Stimulated activated CD4-positive, alpha-beta T cell treated with anti-CD3 and anti-CD28 coated beads, Interleukin-15, amount 100 ng/mL, for 1 hour (primary cell): ENCODE data around the gene ZNRF2.
"Not testable (repeated sequence)": the region's sequence is repeated elsewhere in the genome, so short reads cannot be mapped to it uniquely, and the experiment has no call there.

ENCODE experiments used
- DNase-seq, 2 donors: peaks; one replicate each; pipeline ENCODE4 v3.0.0-alpha.2; 2020; ENCODE audit warnings: low read depth in 1 of 2, low spot score in 1 of 2

Gene ZNRF2

GRCh38 chr7:30287625-30288024 is 3.2 kb downstream of the ZNRF2 start:
- DNase-seq = not testable (repeated sequence)

DNA sequence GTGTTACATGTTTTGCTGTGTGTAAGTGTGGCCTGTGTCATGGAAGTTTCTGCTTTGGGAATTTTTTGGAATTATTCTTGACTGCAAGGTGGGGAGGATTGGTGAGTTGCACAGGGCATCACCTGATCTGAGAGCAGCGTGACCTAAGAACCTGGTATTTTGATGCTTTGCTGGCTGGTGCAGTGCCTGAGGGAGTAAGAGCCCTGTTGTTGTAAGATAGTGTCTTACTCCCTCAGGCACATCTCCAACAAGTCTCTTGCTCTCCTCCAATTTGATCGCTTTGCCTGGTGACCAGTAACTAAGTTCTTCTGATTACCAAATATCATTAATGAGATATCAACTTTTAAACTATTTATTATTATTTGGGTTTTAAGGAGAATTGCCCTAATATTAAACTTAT is 5.2 kb downstream of the ZNRF2 start:
- not testable (repeated sequence) for DNase-seq

- DNase-seq = not testable (repeated sequence)
Observed at GRCh38 chr7:30290317-30290716, 5.9 kb downstream of the ZNRF2 start.

DNA sequence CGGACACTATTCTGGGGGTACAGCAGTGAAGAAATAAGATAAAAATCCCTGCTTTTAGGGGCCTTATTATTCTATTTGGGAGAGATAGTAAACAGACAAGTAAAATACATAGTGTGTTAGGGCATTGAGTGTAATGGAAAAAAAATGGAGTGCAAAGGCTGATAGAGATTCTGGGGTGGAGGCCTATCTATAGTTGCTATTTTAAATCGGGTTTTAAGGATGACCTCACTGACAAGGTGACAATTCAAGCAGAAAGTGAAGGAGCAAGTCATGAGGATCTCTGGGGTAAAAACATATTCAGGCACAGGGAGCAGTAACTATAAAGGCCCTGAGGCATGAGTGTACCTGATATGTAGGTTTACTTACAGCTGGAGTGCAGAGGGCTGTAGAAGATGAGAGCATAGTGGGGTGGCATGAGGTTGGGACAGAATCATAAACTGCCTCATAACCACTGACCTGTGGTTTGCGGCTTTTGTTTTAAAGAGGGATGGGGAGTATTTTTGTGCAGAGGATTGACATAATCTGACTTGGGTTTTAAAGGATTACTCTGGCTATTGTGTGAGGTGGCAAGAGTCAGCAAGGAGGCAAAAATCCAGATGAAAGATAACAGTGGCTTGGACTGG is 8.1 kb downstream of the ZNRF2 start:
- not testable (repeated sequence) for DNase-seq

- not testable (repeated sequence) for DNase-seq
Observed at GRCh38 chr7:30296304-30296703, 11.9 kb downstream of the ZNRF2 start.

DNA sequence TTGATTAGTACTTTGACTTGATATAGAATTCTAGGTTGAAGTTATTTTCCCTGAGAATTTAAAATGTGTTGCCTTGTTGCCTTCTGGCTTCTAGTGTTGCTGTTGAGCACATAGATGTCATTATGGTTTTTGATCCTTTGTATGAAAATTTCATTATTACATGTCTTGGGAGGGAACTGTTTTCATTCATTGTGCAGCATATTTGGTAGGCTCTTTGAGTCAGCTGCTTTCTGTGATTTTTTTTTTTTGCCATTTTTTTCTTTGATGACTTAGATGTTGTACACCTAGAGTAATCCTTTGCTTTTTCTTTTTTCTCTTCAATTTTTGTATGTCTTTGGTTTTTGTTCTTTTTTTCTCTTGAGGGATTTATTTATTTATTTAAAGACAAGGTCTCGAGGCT is 13.1 kb downstream of the ZNRF2 start:
- DNase-seq = not testable (repeated sequence)

GRCh38 chr7:30298409-30298808 is 14.0 kb downstream of the ZNRF2 start:
- DNase-seq = not testable (repeated sequence)

DNA sequence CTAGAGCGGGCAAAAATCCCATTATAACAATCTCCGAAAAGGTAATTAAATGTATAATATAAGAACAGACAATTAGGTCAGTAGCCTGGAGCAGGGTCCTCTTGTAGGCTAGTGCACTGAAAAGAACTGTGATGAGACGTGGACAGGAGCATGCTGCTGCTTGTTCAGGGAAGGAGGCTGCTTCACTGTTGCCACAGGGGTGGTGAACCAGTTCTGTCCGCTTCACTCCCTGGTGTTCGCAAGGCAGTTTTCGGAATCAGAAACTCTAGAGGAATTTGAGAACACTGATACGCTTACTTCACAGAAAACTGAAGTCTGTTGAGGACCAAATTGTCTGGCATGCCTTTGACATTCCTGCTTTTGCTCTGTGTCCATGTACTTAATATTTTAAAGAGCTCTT is 17.4 kb downstream of the ZNRF2 start:
- DNase-seq = no peak

DNA sequence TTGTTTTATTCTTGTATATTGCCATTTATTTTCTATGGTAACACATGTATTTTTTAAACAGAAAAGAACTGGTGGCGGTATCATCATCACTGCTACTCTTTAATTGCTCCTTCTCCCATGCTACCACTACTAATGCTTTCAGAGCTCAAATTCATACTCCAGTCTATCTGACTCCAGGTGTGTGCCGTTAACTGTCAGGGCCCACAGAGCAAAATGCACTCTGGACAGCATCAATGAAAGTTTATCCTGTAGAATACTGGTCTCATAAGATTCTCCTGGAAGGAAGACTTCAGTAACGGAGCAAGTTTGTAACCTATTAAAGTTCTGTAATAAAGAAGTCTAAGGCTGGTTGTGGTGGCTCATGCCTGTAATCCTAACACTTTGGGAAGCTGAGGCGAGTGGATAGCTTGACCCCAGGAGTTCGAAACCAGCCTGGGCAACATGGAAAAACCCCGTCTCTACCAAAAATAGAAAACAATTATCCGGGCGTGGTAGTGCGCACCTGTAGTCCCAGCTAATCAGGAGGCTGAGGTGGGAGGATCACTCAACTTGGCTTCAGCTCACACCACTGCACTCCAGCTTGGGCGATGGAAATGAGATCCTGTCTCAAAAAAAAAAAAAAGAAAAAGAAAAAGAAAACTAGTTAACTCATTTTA is 18.4 kb downstream of the ZNRF2 start:
- no peak for DNase-seq

DNA sequence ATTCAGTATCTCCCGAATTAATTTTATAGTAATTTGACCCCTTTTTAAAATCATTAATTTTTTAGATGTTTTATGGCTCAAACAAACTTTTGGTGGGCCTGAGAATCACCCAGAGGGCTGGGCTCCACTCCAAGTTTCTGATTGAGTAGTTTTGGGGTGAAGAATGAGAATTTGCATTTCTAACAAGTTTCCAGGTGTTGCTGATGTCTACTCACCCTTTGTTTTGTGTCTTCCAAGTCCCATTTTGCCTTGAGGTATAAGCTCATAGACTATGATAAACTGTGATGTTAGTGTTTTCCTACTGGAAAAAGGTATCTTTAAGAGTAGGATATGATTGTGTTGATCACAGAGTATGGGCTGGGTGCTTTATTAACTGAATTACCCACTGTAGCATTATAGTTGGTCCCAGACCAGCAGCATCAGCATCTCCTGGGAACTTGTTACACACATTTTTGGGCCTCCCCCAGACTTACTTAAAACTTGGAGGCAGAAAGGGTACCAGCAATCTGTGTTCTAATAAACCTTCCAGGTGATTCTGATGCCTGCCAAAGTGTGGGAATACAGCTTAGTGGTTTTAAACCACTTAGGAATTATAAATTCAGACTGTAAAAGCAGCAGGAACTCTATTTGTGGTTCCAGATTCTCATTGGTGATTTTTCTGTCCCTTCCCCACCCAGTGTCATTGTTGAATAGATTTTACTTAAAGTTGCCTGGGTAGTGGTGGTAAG is 19.1 kb downstream of the ZNRF2 start:
- DNase-seq = no peak

DNA sequence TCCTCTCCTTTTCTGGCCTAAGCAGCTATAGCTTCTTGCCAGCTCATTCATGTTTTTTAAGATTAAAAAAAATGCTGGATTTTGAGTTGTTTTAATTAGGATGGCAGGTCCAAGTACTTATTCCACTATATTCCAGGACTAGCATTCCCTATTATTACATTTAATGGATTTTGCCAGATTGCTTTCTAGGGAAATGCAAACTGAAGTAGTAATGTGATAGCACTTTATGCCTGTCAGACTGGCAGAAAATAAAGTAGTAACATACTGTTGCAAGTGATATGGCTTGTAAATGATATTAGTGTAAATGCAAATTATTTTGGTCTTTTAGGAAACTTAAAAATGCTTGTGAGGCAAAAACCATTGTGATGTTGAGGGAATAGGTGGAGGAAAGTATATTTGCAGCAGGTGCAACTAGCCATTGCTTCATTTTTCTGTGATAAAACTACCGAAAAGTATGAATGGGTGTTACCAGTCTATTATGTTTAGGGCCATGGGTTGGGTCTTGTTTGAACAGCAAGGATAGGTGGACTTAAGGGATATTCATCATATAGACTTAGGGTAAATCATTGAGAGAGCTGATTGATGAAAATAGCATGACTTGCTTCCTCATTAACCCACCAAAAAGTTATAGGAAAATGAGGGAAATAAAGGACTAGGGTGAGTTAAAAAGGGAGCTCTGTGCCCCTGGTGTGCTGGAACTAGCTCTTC is 19.9 kb downstream of the ZNRF2 start:
- no peak for DNase-seq

DNA sequence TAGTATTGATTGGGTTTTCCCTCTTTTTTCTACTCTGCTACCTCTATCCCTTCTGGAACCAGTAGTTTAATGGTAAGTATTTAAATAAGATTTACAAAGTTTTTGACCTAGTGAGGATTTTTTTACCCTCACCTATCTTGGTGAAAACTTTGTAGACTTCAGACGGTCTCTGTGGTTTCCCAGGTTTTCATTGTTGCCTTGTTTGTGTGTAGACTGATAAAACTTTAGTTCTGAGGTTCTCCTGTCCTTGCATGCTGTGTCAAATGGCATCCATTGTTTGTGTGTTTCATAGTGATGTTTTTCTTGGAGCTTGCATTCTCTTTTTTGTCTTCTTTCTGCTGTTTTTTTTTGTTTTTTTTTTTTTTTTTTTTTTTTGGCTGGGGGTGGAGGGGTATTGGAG is 22.6 kb downstream of the ZNRF2 start:
- no peak for DNase-seq

DNA sequence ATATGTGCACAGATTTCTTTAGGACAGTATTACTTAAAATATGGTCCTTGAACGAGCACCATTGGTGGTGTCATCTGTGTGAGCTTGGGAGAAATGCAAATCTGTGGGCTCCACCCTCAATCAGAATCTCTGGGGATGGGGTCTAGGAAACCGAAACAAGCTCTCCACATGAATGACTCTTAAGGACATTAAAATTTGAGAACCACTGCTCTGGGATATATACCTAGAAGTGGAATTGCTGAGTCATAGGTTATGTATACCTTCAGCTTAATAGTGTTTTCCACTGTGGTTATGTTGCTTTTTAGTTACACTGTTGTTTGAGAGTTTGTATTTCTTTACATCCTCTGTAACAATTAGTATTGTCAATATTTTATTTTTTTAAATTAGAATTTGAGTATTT is 24.0 kb downstream of the ZNRF2 start:
- DNase-seq = no peak

- no peak for DNase-seq
Observed at GRCh38 chr7:30309302-30309701, 24.9 kb downstream of the ZNRF2 start.

DNA sequence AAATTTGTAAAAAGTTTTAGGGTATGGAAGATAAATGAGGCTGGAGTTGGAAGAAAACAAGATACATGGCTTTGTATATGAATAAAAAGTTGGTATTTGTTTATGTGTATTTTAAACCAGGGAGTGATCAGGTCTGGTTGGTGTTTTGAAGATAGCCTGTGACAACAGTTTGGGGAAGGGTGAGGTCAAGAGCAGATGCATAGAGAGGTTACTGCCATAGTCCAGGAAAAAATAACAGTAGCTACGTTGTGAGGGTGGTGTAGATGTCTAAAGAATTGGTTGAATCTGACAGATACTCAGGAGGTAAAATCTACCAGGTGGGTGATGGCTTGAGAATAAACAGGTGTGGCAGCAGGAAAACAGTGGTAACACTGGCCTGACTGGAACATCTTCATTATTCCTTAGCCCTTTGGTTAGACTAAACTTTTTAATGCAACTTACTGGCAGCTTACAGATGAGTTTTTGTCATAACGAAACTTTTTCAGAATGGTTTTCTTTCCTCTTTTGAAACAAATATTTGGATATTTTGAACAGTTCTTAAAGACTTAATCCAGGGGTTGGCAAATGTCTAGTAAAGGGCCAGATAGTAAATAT is 25.5 kb downstream of the ZNRF2 start:
- DNase-seq = no peak

DNA sequence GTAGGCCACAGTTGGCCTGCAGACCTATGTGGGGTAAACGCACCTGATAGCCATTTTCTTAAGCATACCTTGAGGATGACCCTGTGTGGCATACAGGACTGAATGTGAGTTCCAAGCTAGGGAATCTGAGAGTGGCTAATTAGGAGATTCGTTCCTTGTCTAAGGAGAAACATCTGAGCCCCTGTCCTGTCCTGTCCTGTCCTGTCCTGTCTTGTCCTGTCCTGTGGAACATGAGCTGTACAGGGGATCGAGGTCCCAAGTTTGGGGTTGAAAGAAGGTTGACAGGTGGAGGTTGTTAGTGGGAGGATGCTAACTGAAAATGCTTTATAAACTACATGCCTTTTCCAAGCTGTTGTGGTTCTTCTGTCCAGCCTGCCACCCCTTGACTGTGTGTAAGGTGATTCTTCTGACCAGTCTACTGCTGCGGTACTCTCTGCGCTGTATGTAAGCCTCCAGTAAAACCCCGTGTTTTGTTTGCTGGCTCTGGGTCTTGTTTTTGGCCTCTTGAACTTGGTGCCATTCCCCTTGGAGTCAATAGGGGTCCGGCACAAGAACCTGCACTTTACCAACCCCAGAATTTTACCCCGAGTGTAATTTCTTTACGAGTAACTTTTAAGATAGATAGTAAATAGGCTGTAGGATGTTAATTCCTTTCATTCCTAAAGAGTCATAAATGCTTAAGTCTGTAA is 26.4 kb downstream of the ZNRF2 start:
- DNase-seq = no peak

DNA sequence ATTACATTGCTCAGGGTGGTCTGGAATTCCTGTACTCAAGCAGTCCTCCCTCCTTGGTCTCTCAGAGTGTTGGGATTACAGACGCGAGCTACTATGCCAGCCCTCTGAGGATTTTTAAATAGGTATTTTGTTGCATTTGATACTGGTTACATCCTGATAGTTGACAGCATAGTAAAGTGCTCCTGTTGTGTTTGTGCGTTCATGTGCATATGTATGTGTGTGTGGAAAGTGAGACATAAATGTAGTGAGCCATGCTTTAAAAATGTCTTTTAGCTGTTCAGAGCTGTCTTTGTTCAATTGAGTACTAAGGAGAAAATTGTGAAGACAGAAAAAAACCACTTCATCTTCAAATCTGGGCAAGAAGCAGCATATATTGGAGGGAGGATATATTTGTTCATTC is 27.8 kb downstream of the ZNRF2 start:
- DNase-seq = no peak

DNA sequence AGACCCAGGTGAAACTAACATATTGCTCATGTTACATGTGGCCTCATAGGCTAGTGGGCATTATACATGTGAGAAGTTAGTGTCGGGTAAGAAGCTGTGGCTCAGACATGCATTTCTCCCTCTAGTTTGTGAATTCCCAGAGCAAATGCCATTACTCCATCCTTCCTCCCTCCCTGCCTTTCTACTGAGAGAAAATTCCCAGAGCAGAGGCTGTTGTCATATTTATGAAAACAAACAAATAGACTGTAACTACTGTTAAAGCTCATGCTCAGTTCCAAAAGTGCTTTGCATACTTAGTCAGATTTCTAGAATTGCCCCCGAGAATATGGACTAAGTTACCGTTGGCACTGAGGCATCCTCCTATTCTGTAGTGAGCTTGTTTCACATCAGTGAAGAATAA is 29.0 kb downstream of the ZNRF2 start:
- no peak for DNase-seq

DNA sequence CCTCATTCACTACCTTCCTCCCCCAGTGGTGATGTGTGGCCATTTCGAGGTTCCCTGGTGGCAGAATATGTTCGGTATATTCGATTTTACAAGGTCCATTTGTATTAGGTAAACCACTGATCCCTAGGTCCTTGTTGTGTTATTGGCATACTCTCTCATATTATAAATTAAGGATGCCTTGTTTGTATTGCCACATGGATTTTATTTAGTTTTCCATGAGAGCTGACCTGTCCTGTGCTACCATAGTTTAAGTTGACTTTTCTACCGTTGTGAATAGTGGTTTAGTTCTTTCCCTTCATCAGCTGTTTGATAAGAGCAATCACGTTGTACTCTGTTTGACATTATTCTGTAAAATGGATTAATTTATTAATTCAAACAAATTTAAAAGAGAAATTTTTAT is 29.4 kb downstream of the ZNRF2 start:
- no peak for DNase-seq

DNA sequence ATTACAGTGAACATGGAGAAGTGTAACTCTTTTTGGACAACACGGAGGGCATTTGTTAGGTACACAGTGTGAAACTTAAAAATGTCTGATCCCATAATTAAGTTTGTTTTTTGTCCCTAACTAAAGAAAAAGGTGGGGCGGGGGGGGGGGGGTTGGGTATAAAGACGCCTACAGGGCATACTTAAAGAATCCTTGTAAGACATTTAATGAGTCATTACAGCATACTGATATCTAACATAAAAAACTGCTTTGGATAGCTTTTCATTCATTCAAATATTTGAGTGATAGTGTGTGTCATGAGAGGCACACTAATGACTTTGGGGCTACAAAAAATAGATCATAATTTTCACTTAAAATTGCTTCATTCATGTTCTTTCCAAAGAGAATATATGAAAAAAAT is 31.2 kb downstream of the ZNRF2 start:
- no peak for DNase-seq

- DNase-seq = no peak
Observed at GRCh38 chr7:30320392-30320791, 36.0 kb downstream of the ZNRF2 start.
